IMR-90 (cell line): ENCODE measurements around the gene FNTB. TPM values are rescaled to one million over a fixed set of nuclear protein-coding genes. Genes with fewer than 3 reads are reported as not detected.

ENCODE experiments used
- ATAC-seq: fragments of 200-7000 bp; cut with Tn5 transposase; 2 replicates; pipeline ENCODE4 v1.9.1; 2020; ENCODE audit warnings: low read depth, mild to moderate bottlenecking, moderate library complexity
- BruUV-seq: library from RNA; stranded (reverse); fragments of 400-500 nt; replicated peaks from 2 replicates; lab custom pipeline; 2021; lab: Mats Ljungman, UMichigan
- CTCF ChIA-PET: fragments of 300-600 bp; formaldehyde crosslinking; extraction: SDS; loops from one replicate; lab custom pipeline; 2021; ENCODE audit warnings: antibody characterized with exemption; lab: Yijun Ruan, JAX
- POLR2A ChIA-PET: fragments of 300-600 bp; sonication (Branson Sonifier 250); formaldehyde crosslinking; loops from one replicate; lab custom pipeline; 2022; ENCODE audit warnings: antibody characterized with exemption; ENCODE audit not compliant: unreplicated experiment; lab: Charles Lee
- DNase-seq: peaks from one replicate; pipeline ENCODE4 v3.0.0; 2013
- H2AFZ ChIP-seq: replicated peaks from 2 replicates; pipeline ENCODE3; 2013; ENCODE audit warnings: low read length, mild to moderate bottlenecking; ENCODE audit not compliant: poor library complexity
- H2AK5ac ChIP-seq: 2 replicates; pipeline ENCODE4 v1.6.1; 2013; ENCODE audit warnings: low read depth, low read length, inconsistent platforms
- H2AK9ac ChIP-seq: replicated peaks from 2 replicates; pipeline ENCODE3; 2013; ENCODE audit warnings: mild to moderate bottlenecking, low read depth, low read length, moderate library complexity; ENCODE audit not compliant: poor library complexity
- H2BK120ac ChIP-seq: 2 replicates; pipeline ENCODE4 v1.6.1; 2013; ENCODE audit warnings: low read depth, low read length, inconsistent platforms
- H2BK15ac ChIP-seq: 3 replicates; pipeline ENCODE4 v1.6.1; 2013; ENCODE audit warnings: low read depth, low read length, inconsistent platforms
- H2BK20ac ChIP-seq: 2 replicates; pipeline ENCODE4 v1.6.1; 2013; ENCODE audit warnings: low read depth, mild to moderate bottlenecking, inconsistent platforms, low read length, moderate library complexity
- H2BK5ac ChIP-seq: 2 replicates; pipeline ENCODE4 v1.6.1; 2013; ENCODE audit warnings: mild to moderate bottlenecking, low read depth, low read length, inconsistent platforms; ENCODE audit not compliant: poor library complexity, severe bottlenecking
- H3K14ac ChIP-seq: replicated peaks from 2 replicates; pipeline ENCODE4 v1.6.1; 2013; ENCODE audit warnings: low read depth, low read length, inconsistent platforms
- H3K18ac ChIP-seq: 2 replicates; pipeline ENCODE4 v1.6.1; 2013; ENCODE audit warnings: low read depth, low read length, control low read depth
- H3K23ac ChIP-seq: 2 replicates; pipeline ENCODE4 v1.6.1; 2013; ENCODE audit warnings: low read depth, low read length, inconsistent platforms
- H3K27ac ChIP-seq: 2 replicates; pipeline ENCODE4 v1.5.1; 2013; ENCODE audit warnings: mild to moderate bottlenecking, control low read depth, low read length; ENCODE audit not compliant: insufficient read depth
- H3K27me3 ChIP-seq: 2 replicates; pipeline ENCODE4 v1.6.1; 2013; ENCODE audit warnings: low read length; ENCODE audit not compliant: control insufficient read depth, insufficient read depth
- H3K36me3 ChIP-seq: 2 replicates; pipeline ENCODE4 v1.6.1; 2013; ENCODE audit warnings: low read length, mixed read lengths; ENCODE audit not compliant: control insufficient read depth, insufficient read depth
- H3K4ac ChIP-seq: 2 replicates; pipeline ENCODE4 v1.6.1; 2013; ENCODE audit warnings: low read depth, low read length, inconsistent platforms
- H3K4me1 ChIP-seq: 2 replicates; pipeline ENCODE4 v1.6.1; 2013; ENCODE audit warnings: low read length, mixed read lengths; ENCODE audit not compliant: control insufficient read depth, insufficient read depth
- H3K4me2 ChIP-seq: 2 replicates; pipeline ENCODE4 v1.6.1; 2013; ENCODE audit warnings: low read depth, mild to moderate bottlenecking, control low read depth, low read length, moderate library complexity
- H3K4me3 ChIP-seq: 2 replicates; pipeline ENCODE4 v1.5.1; 2013; ENCODE audit warnings: low read depth, mild to moderate bottlenecking, control low read depth, low read length, moderate library complexity; ENCODE audit not compliant: insufficient read depth
- H3K56ac ChIP-seq: 2 replicates; pipeline ENCODE4 v1.6.1; 2013; ENCODE audit warnings: low read length, inconsistent platforms; ENCODE audit not compliant: insufficient read depth; ENCODE audit errors: extremely low read depth
- H3K79me1 ChIP-seq, 2 experiments: 2 replicates each; pipeline ENCODE4 v1.6.1; 2013; ENCODE audit warnings: low read length in 2 of 2, inconsistent platforms in 1 of 2, low read depth in 1 of 2
- H3K9ac ChIP-seq: 2 replicates; pipeline ENCODE4 v1.6.1; 2013; ENCODE audit warnings: low read depth, low read length, control low read depth
- H3K9me1 ChIP-seq: 2 replicates; pipeline ENCODE4 v1.6.1; 2013; ENCODE audit warnings: low read length, inconsistent platforms; ENCODE audit not compliant: insufficient read depth
- H3K9me3 ChIP-seq: 2 replicates; pipeline ENCODE4 v1.6.1; 2013; ENCODE audit warnings: low read length; ENCODE audit not compliant: control insufficient read depth, insufficient read depth
- H4K20me1 ChIP-seq: 2 replicates; pipeline ENCODE4 v1.6.1; 2013; ENCODE audit warnings: low read length, inconsistent platforms; ENCODE audit not compliant: insufficient read depth
- H4K5ac ChIP-seq: 2 replicates; pipeline ENCODE4 v1.6.1; 2013; ENCODE audit warnings: mild to moderate bottlenecking, low read depth, low read length, control low read depth
- H4K8ac ChIP-seq, 2 experiments: 2 replicates each; pipeline ENCODE4 v1.6.1; 2013; ENCODE audit warnings: low read depth in 2 of 2, low read length in 2 of 2, control low read depth in 1 of 2, inconsistent platforms in 1 of 2
- H4K91ac ChIP-seq: 2 replicates; pipeline ENCODE4 v1.6.1; 2013; ENCODE audit warnings: low read depth, low read length, inconsistent platforms; ENCODE audit not compliant: insufficient read depth
- FOS ChIP-seq: fragments of 150-350 bp; IDR thresholded peaks from 2 replicates; pipeline ENCODE4 v1.6.1; 2016; ENCODE audit warnings: low read depth, low read length
- RFX5 ChIP-seq: IDR thresholded peaks from 2 replicates; pipeline ENCODE4 v1.8.0; 2012; ENCODE audit warnings: low read depth, mild to moderate bottlenecking, low read length, moderate library complexity
- WGBS, 2 experiments: methylation state at CpG; one replicate each; pipeline versions ENCODE4 v1.1.5 to v1.1.7; 2013; ENCODE audit warnings: missing lambda C conversion rate in 2 of 2; ENCODE audit not compliant: insufficient read length in 1 of 2; ENCODE audit errors: extremely low coverage in 2 of 2; 5-methylcytosine and 5-hydroxymethylcytosine counted together
- dilution Hi-C: fragments of 300-500 bp; cut with HindIII; formaldehyde crosslinking; loops from one replicate; pipeline ENCODE4 v1.14.3; 2018; ENCODE audit warnings: low sequenced_read_pairs; ENCODE audit not compliant: unreplicated experiment
- in situ Hi-C: fragments of 300-500 bp; cut with MboI; formaldehyde crosslinking; loops from 3 replicates; pipeline ENCODE4 v1.14.3; 2019; ENCODE audit warnings: low sequenced_read_pairs, inconsistent platforms, mixed read lengths
- intact Hi-C: fragments of 100-400 bp; cut with micrococcal nuclease; formaldehyde crosslinking; loops from 2 replicates; pipeline ENCODE4 v1.10.0; 2022
- polyA plus RNA-seq, 3 experiments: library from polyadenylated mRNA; depleted of rRNA; stranded (reverse); fragments of >200 nt; gene quantifications; 2 replicates each; pipeline ENCODE4 v1.2.3, GENCODE V29; 2012; ENCODE audit warnings: low replicate concordance in 1 of 3
- total RNA-seq: library from RNA; depleted of rRNA; stranded (reverse); fragments of >200 nt; gene quantifications from 2 replicates; pipeline ENCODE4 v1.2.3, GENCODE V29; 2012

Gene FNTB
- total and polyA plus RNA-seq, 2 of the 4 experiments (the other 2 are of a cell fraction), result 9.9 to 18.5 TPM

GRCh38 chr14:64979336-64980074 lies 7.2 kb upstream of the FNTB start:
- Histone ChIP-seq H3K27ac (no peak overlapping the region), H3K18ac (no peak overlapping the region), H3K36me3 (no peaks in the 10 kb centered on the region), H2AK9ac (no peak overlapping the region), H3K4me3 (no peak overlapping the region), H3K79me1 (no peaks in the 10 kb centered on the region), H2BK15ac (no peak overlapping the region), H2AK5ac (no peak overlapping the region), H3K14ac (no peak overlapping the region), H3K27me3 (peaks cover 16% of the 10 kb centered on the region), H3K56ac (no peak overlapping the region), H3K9me1 (no peaks in the 10 kb centered on the region), H3K23ac (no peak overlapping the region), H3K9ac (no peak overlapping the region), H2BK120ac (no peak overlapping the region), H3K9me3 (no peaks in the 10 kb centered on the region), H4K5ac (no peak overlapping the region), H2BK20ac (no peak overlapping the region), H2AFZ (peak overlapping the region; percentile 61), H3K4me2 (no peak overlapping the region), H4K8ac (no peak overlapping the region), H2BK5ac (no peak overlapping the region), H3K4ac (no peak overlapping the region), H4K91ac (no peak overlapping the region), H3K4me1 (peaks cover 3% of the 10 kb centered on the region; the same call in 1 of the 2 replicates), H4K20me1 (no peaks in the 10 kb centered on the region)
- TF ChIP-seq RFX5 (no peak), FOS (peak; percentile 30; the same call in 1 of the 2 replicates)
- no CpG with 5 or more reads among the region's 5 CpGs for WGBS, 2 experiments
- DNase-seq, result peak; percentile 77
- intact Hi-C loops (loop anchor here (5.0 kb wide), 1 partner anchor 67 kb away; the partner anchor contains the start of gene CHURC1), in situ Hi-C loops (no loop called here), dilution Hi-C loops (no loop called here)
- no TSS peak for BruUV-seq
- ChIA-PET CTCF (interaction anchor here (1.0 kb wide), 1 partner anchor 40 kb away, joined by 3 read pairs; no protein-coding TSS in a partner anchor), POLR2A (no interaction called here)
- peak; percentile 86 for ATAC-seq
